Loucy (cell line): Measurements from ENCODE around the gene EFR3B.

Experiments used
- H2AFZ ChIP-seq: fragments of 200-600 bp; sonication (generic); 2 replicates; pipeline ENCODE4 v1.6.0; 2016; ENCODE audit warnings: antibody characterized with exemption, mild to moderate bottlenecking, low read length, moderate library complexity
- H3F3A ChIP-seq: fragments of 200-600 bp; 2 replicates; pipeline ENCODE4 v1.6.0; 2016; ENCODE audit warnings: antibody characterized with exemption, low read depth, mild to moderate bottlenecking
- H3K27me3 ChIP-seq: fragments of 200-600 bp; sonication (generic); 2 replicates; pipeline ENCODE4 v1.6.1; 2014; ENCODE audit warnings: low read length, mild to moderate bottlenecking; ENCODE audit not compliant: insufficient read depth, poor library complexity, severe bottlenecking
- H3K36me3 ChIP-seq: fragments of 200-600 bp; sonication (generic); 2 replicates; pipeline ENCODE4 v1.6.1; 2016; ENCODE audit warnings: low read length; ENCODE audit not compliant: insufficient read depth
- H3K4me1 ChIP-seq: fragments of 200-600 bp; sonication (generic); 2 replicates; pipeline ENCODE4 v1.5.1; 2014; ENCODE audit warnings: low read length, mild to moderate bottlenecking; ENCODE audit not compliant: insufficient read depth, poor library complexity, severe bottlenecking
- H3K4me2 ChIP-seq: fragments of 200-600 bp; sonication (generic); 2 replicates; pipeline ENCODE4 v1.6.0; 2014; ENCODE audit warnings: antibody characterized with exemption, low read length, low read depth, mild to moderate bottlenecking; ENCODE audit not compliant: poor library complexity, severe bottlenecking
- H3K4me3 ChIP-seq: fragments of 200-600 bp; sonication (generic); 2 replicates; pipeline ENCODE4 v1.5.1; 2014; ENCODE audit warnings: low read length, mild to moderate bottlenecking, mixed read lengths; ENCODE audit not compliant: poor library complexity, severe bottlenecking
- H3K79me2 ChIP-seq: fragments of 200-600 bp; sonication (generic); 2 replicates; pipeline ENCODE4 v1.6.1; 2014; ENCODE audit warnings: low read length; ENCODE audit not compliant: insufficient read depth
- H3K9ac ChIP-seq: fragments of 200-600 bp; sonication (generic); 2 replicates; pipeline ENCODE4 v1.6.0; 2014; ENCODE audit warnings: mild to moderate bottlenecking, low read depth, low read length, moderate library complexity; ENCODE audit not compliant: poor library complexity, severe bottlenecking
- H3K9me2 ChIP-seq: fragments of 200-600 bp; sonication (generic); replicated peaks from 2 replicates; pipeline ENCODE4 v1.6.1; 2016; ENCODE audit warnings: low read depth, low read length, mixed read lengths
- H3K9me3 ChIP-seq: fragments of 200-600 bp; sonication (generic); 2 replicates; pipeline ENCODE4 v1.6.1; 2014; ENCODE audit warnings: mild to moderate bottlenecking, antibody characterized with exemption, low read length, low read depth; ENCODE audit not compliant: insufficient read depth
- H4K20me1 ChIP-seq: fragments of 200-600 bp; sonication (generic); 2 replicates; pipeline ENCODE4 v1.6.0; 2014; ENCODE audit warnings: antibody characterized with exemption, low read length, mild to moderate bottlenecking; ENCODE audit not compliant: insufficient read depth, poor library complexity, severe bottlenecking
- EZH2phosphoT487 ChIP-seq: fragments of 200-600 bp; IDR thresholded peaks from 2 replicates; pipeline ENCODE4 v1.6.1; 2018; ENCODE audit warnings: antibody characterized with exemption, mild to moderate bottlenecking, moderate library complexity, borderline replicate concordance
- TF ChIP-seq, protein P1 (sequence below): fragments of 200-600 bp; sonication (generic); conservative IDR thresholded peaks from 2 replicates; pipeline ENCODE4 v1.5.1; 2014; ENCODE audit warnings: mild to moderate bottlenecking, antibody characterized with exemption, low read length

EFR3B gene

DNA sequence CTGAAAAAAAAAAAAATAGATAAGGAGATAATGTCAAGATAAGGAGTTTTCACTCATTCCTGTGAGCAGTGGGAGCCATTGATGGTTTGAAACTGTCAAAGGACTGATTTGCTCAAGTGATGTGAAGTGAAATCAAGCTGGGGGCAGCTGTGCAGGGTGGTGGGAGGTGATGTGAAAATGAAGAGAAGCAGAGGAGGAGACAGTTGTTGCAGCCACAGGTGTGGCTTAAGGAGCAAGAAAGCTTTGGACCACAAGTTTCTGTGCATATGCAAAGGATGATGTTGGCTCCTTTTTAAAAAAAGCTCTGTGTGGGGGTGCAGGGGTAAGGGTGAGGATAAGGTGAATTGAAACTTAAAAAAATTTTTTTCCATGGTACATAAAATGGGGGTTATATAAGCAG is 8.3 kb downstream of the EFR3B start:
- Histone ChIP-seq H3K27me3 (no peaks in the 10 kb centered on the region), H3K4me2 (no peak overlapping the region), H3K4me3 (no peak overlapping the region)

DNA sequence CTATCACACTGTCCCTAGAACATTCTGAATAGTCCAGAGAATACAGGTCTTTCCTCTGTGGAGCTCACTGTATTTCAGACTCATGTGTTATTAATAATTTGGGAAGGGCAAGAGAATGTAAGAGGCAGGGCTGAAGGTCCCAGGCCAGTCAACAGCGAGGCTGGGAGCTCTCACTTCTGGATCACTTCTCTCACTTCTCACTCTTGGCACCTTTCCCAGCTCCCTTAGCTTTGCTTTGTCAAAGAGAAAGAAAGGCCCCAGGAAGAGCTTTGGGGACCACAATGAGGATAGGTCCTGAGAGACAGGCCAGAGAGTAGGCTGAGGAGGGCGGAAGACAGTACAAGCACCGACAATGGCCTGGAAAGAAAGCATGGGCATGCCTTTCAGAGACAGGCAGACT is 11.2 kb downstream of the EFR3B start:
- Histone ChIP-seq H3K4me2 (no peak overlapping the region), H4K20me1 (no peaks in the 10 kb centered on the region), H3K9me2 (no peaks in the 10 kb centered on the region), H3F3A (no peaks in the 10 kb centered on the region), H3K27me3 (no peaks in the 10 kb centered on the region), H3K79me2 (no peaks in the 10 kb centered on the region), H3K4me3 (no peak overlapping the region), H3K36me3 (no peaks in the 10 kb centered on the region), H3K9ac (no peak overlapping the region), H3K4me1 (no peaks in the 10 kb centered on the region), H3K9me3 (no peaks in the 10 kb centered on the region), H2AFZ (no peak overlapping the region)
- TF ChIP-seq, protein P1, sequence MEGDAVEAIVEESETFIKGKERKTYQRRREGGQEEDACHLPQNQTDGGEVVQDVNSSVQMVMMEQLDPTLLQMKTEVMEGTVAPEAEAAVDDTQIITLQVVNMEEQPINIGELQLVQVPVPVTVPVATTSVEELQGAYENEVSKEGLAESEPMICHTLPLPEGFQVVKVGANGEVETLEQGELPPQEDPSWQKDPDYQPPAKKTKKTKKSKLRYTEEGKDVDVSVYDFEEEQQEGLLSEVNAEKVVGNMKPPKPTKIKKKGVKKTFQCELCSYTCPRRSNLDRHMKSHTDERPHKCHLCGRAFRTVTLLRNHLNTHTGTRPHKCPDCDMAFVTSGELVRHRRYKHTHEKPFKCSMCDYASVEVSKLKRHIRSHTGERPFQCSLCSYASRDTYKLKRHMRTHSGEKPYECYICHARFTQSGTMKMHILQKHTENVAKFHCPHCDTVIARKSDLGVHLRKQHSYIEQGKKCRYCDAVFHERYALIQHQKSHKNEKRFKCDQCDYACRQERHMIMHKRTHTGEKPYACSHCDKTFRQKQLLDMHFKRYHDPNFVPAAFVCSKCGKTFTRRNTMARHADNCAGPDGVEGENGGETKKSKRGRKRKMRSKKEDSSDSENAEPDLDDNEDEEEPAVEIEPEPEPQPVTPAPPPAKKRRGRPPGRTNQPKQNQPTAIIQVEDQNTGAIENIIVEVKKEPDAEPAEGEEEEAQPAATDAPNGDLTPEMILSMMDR, result no peak
- no peak for TF ChIP-seq EZH2phosphoT487

More for the DNA sequence above, 8.3 kb downstream of the EFR3B start:
- no peaks in the 10 kb centered on the region for H3K79me2 ChIP-seq
- no peak overlapping the region for H2AFZ ChIP-seq
- H3K36me3 ChIP-seq, result no peaks in the 10 kb centered on the region
- no peak for TF ChIP-seq EZH2phosphoT487
- TF ChIP-seq, protein P1, result no peak
- H4K20me1 ChIP-seq, result no peaks in the 10 kb centered on the region
- H3F3A ChIP-seq, result no peaks in the 10 kb centered on the region
- H3K9me3 ChIP-seq, result no peaks in the 10 kb centered on the region
- no peaks in the 10 kb centered on the region for H3K4me1 ChIP-seq
- no peaks in the 10 kb centered on the region for H3K9me2 ChIP-seq
- H3K9ac ChIP-seq, result no peak overlapping the region

DNA sequence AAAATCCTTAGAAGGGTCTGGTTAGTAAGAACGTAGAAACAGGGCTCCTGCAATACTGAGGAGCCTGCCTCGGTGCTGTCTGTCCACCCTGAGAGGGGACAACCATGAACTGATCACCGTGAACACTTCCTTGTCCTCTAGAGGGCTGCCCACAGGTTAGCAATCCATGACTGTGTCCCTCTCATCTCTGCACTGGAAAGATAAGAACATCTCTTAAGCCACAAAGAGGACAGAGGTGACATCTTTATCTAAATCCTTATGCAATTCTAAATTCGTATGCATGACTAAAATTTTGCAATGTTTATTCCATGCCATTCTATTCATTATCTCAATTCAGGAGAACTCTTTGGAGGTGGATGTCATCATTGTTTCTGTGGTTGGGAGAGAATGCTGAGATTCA is 12.8 kb downstream of the EFR3B start:
- Histone ChIP-seq H3K4me2 (no peak overlapping the region), H3K9me3 (no peaks in the 10 kb centered on the region), H3F3A (no peaks in the 10 kb centered on the region), H3K36me3 (no peaks in the 10 kb centered on the region), H3K4me3 (no peak overlapping the region), H3K4me1 (no peaks in the 10 kb centered on the region), H4K20me1 (no peaks in the 10 kb centered on the region), H3K27me3 (no peaks in the 10 kb centered on the region), H2AFZ (no peak overlapping the region), H3K79me2 (no peaks in the 10 kb centered on the region), H3K9me2 (no peaks in the 10 kb centered on the region), H3K9ac (no peak overlapping the region)
- TF ChIP-seq EZH2phosphoT487, result no peak
- TF ChIP-seq, protein P1, result no peak
